SIG-M5 treated with dmso at 0.1 percent for 504 hours (cell line): ENCODE results near the gene SLC16A6.
"Not testable (repeated sequence)": the region's sequence is repeated elsewhere in the genome, so short reads cannot be mapped to it uniquely, and the experiment has no call there.

ENCODE experiments used
- DNase-seq: peaks from one replicate; lab custom pipeline; 2025; ENCODE audit not compliant: unreplicated experiment; lab: John Stamatoyannopoulos, UW

SLC16A6 gene

DNA sequence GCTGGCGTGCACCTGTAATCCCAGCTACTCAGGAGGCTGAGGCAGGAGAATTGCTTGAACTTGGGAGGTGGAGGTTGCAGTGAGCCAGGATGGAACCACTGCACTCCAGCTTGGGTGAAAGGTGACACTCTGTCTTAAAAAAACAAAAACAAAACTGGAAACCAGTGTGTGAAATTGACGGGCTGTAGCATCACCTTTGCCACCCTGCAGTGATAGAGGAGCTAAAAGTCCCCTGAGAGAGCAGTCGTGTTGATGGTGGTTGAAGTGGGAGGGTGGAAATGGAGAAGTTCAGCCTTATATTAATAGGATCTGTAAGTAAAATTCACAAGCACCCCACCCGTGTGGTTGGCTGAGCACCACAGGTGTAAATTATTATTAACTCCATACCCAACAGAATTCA, 65.9 kb downstream of the SLC16A6 start:
- DNase-seq, result not testable (repeated sequence)

DNA sequence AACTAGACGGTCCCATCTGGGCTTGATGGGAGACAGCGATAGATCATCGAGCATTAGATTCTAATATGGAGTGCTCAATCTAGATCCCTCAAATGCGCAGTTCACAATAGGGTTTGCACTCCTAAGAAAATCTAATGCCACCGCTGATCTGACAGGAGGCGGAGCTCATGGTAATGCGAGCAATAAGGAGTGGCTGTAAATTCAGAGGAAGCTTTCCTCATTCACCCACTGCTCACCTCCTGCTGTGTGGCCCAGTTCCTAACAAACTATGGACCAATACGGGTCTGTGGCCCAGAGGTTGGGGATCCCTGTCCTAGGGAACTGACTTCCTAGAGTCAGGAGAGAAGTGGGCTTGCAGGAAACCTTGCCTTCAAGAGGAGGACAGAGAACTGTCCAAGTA, 68.3 kb downstream of the SLC16A6 start:
- DNase-seq, result no peak

DNA sequence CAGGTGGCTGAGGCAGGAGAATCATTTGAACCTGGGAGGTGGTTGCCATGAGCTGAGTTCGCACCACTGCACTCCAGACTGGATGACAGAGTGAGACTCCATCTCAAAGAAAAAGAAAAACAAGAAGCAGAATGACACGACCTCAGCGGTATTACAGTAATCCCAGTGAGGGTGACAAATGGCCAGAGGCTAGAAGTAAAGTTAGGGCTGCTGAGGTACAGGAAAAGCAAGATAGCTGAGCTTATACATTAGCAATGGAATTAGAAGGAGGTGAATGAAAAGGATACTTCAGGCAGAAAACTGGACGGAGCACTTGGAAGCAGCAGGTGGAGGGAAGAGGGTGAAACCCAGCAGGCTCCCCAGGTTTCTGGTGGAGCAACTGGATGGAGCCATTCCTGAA, 69.1 kb downstream of the SLC16A6 start:
- peak; percentile 40 for DNase-seq

DNA sequence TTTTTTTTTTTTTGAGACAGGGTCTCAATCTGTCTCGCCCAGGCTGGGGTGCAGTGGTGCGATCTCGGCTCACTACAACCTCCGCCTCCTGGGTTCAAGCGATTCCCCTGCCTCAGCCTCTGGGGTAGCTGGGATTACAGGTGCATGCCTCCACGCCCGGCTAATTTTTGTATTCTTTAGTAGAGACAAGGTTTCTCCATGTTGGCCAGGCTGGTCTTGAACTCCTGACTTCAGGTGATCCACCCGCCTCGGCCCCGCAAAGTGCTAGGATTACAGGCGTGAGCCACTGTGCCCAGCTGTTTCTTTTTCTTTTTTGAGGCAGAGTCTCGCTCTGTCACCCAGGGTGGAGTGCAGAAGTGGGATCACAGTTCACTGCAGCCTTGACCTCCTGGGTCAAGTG, 70.1 kb downstream of the SLC16A6 start:
- DNase-seq, result not testable (repeated sequence)

DNA sequence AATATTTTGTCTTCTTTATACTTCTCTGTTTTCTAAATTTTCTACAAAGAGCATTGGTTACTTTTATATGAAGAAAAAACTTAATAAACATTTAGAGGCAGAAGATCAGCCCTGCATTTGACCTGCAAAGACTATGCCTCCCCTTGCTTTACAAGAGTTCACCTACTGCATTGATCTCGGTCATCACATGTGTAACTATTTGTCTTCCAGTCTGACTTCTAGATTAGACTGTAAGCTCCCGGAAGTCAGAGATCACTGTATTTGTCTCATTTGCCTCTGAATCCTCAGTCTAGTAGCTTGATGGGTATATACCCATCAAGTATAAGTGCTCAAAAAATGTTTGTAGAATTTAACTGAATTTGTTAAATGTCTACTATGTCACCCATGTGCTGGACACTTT, 70.7 kb downstream of the SLC16A6 start:
- DNase-seq, result not testable (repeated sequence)

DNA sequence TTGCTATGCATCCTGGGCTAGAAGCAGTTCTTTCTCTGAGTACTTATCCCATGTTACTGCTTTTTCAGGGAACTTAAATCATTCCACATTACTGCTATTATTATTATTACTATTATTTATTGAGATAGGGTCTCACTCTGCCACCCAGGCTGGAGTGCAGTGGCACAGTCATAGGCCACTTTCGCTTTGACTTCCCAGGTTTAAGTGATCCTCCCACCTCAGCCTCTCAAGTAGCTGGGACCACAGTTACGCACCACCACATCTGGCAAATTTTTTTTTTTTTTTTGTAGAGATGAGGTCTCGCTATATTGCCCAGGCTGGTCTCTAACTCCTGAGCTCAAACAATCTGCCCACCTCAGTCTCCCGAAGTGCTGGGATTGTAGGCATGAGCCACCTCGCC, 71.5 kb downstream of the SLC16A6 start:
- not testable (repeated sequence) for DNase-seq
